ENCODE measurements around the gene ARMC7. TPM values are rescaled to one million over a fixed set of nuclear protein-coding genes. Genes with fewer than 3 reads are reported as not detected.

ARMC7 gene
- total RNA-seq, 1 donor from 2014 or later = 15.6 TPM

GRCh38 chr17:75108193-75108592, 1.6 kb upstream of the ARMC7 start:
- Mint-ChIP-seq H3K9me3 (no peaks in the 10 kb centered on the region), H3K36me3 (ENCODE audit: low read depth) (no peaks in the 10 kb centered on the region), H3K4me1 (peaks cover 18% of the 10 kb centered on the region), H3K4me3 (peak overlapping the region; percentile 58), H3K27ac (ENCODE audit: unreplicated experiment) (no peak overlapping the region), H3K27me3 (ENCODE audit: low read depth) (peaks cover 2% of the 10 kb centered on the region)
- no peak for TF ChIP-seq CTCF (conservative IDR thresholded peaks at IDR 0.05)
- no peak for DNase-seq (ENCODE audit: low read depth, low spot score)

GRCh38 chr17:75109046-75109406, 743 bp upstream of the ARMC7 start:
- no peaks in the 10 kb centered on the region for H3K9me3 Mint-ChIP-seq
- no peaks in the 10 kb centered on the region for H3K36me3 Mint-ChIP-seq (ENCODE audit: low read depth)
- peaks cover 21% of the 10 kb centered on the region for H3K4me1 Mint-ChIP-seq
- H3K27ac Mint-ChIP-seq (ENCODE audit: unreplicated experiment) = no peak overlapping the region
- no peak for TF ChIP-seq CTCF (conservative IDR thresholded peaks at IDR 0.05)
- no peak for DNase-seq (ENCODE audit: low read depth, low spot score)
- peak overlapping the region; percentile 58 for H3K4me3 Mint-ChIP-seq
- H3K27me3 Mint-ChIP-seq (ENCODE audit: low read depth) = peaks cover 2% of the 10 kb centered on the region

GRCh38 chr17:75110234-75110937, 617 bp downstream of the ARMC7 start:
- no peak for TF ChIP-seq CTCF (conservative IDR thresholded peaks at IDR 0.05)
- H3K4me1 Mint-ChIP-seq = peaks cover 30% of the 10 kb centered on the region
- no peak overlapping the region for H3K27ac Mint-ChIP-seq (ENCODE audit: unreplicated experiment)
- no peaks in the 10 kb centered on the region for H3K36me3 Mint-ChIP-seq (ENCODE audit: low read depth)
- peak overlapping the region; percentile 88 for H3K4me3 Mint-ChIP-seq
- peaks cover 2% of the 10 kb centered on the region for H3K27me3 Mint-ChIP-seq (ENCODE audit: low read depth)
- no peaks in the 10 kb centered on the region for H3K9me3 Mint-ChIP-seq
- DNase-seq (ENCODE audit: low read depth, low spot score) = no peak

GRCh38 chr17:75111777-75112335, 2.1 kb downstream of the ARMC7 start:
- H3K27ac Mint-ChIP-seq (ENCODE audit: unreplicated experiment) = no peak overlapping the region
- no peaks in the 10 kb centered on the region for H3K9me3 Mint-ChIP-seq
- peaks cover 2% of the 10 kb centered on the region for H3K27me3 Mint-ChIP-seq (ENCODE audit: low read depth)
- H3K4me1 Mint-ChIP-seq = peaks cover 26% of the 10 kb centered on the region
- TF ChIP-seq CTCF (conservative IDR thresholded peaks at IDR 0.05) = no peak
- no peaks in the 10 kb centered on the region for H3K36me3 Mint-ChIP-seq (ENCODE audit: low read depth)
- H3K4me3 Mint-ChIP-seq = peak overlapping the region; percentile 69
- DNase-seq (ENCODE audit: low read depth, low spot score) = no peak

- Mint-ChIP-seq H3K4me3 (peak overlapping the region; percentile 67), H3K27me3 (ENCODE audit: low read depth) (no peaks in the 10 kb centered on the region), H3K4me1 (peaks cover 26% of the 10 kb centered on the region), H3K27ac (ENCODE audit: unreplicated experiment) (peak overlapping the region; percentile 88), H3K9me3 (no peaks in the 10 kb centered on the region), H3K36me3 (ENCODE audit: low read depth) (no peaks in the 10 kb centered on the region)
- peak; percentile 97 for TF ChIP-seq CTCF (conservative IDR thresholded peaks at IDR 0.05)
- peak; percentile 92 for DNase-seq (ENCODE audit: low read depth, low spot score)
These were observed 4.2 kb downstream of the ARMC7 start for GRCh38 chr17:75113798-75114551.

Measured in neural crest cell (in vitro differentiated cells).